Liver (tissue), 9 donors: ENCODE data around the gene MN1. TPM values are rescaled to one million over a fixed set of nuclear protein-coding genes. Genes with fewer than 3 reads are reported as not detected.

Source experiments
- DNase-seq: peaks from one replicate; pipeline ENCODE4 v3.0.0-alpha.2; 2017; ENCODE audit warnings: low spot score
- H3K27ac ChIP-seq, 2 donors: one replicate each; pipeline ENCODE4 v1.7.0; 2013; ENCODE audit warnings: inconsistent platforms in 2 of 2, low read length in 2 of 2, control low read depth in 1 of 2, low read depth in 1 of 2, mild to moderate bottlenecking in 1 of 2
- H3K27me3 ChIP-seq, 4 donors: one replicate each; pipeline versions ENCODE4 v1.6.1 to v1.7.0; 2013; ENCODE audit warnings: low read length in 3 of 4, inconsistent platforms in 1 of 4, mild to moderate bottlenecking in 1 of 4, moderate library complexity in 1 of 4; ENCODE audit not compliant: control insufficient read depth in 4 of 4, insufficient read depth in 4 of 4
- H3K36me3 ChIP-seq, 4 donors: one replicate each; pipeline versions ENCODE4 v1.6.1 to v1.7.0; 2013; ENCODE audit warnings: low read length in 3 of 4, mild to moderate bottlenecking in 3 of 4, low read depth in 1 of 4, moderate library complexity in 1 of 4; ENCODE audit not compliant: control insufficient read depth in 4 of 4, insufficient read depth in 3 of 4
- H3K4me1 ChIP-seq, 4 donors: one replicate each; pipeline versions ENCODE4 v1.6.1 to v1.7.0; 2013; ENCODE audit warnings: low read length in 3 of 4, mild to moderate bottlenecking in 3 of 4, moderate library complexity in 1 of 4; ENCODE audit not compliant: control insufficient read depth in 4 of 4, insufficient read depth in 4 of 4
- H3K4me3 ChIP-seq, 3 donors: one replicate each; pipeline versions ENCODE4 v1.6.1 to v1.7.0; 2013; ENCODE audit warnings: low read length in 3 of 3, control low read depth in 1 of 3, low read depth in 1 of 3, mild to moderate bottlenecking in 1 of 3
- H3K9ac ChIP-seq, 2 donors: one replicate each; pipeline ENCODE4 v1.7.0; 2013; ENCODE audit warnings: low read length in 2 of 2, mild to moderate bottlenecking in 2 of 2, moderate library complexity in 2 of 2, control low read depth in 1 of 2, low read depth in 1 of 2
- H3K9me3 ChIP-seq, 4 donors: one replicate each; pipeline versions ENCODE4 v1.6.1 to v1.7.0; 2013; ENCODE audit warnings: low read length in 3 of 4; ENCODE audit not compliant: control insufficient read depth in 4 of 4
- CTCF ChIP-seq: fragments of 150-350 bp; IDR thresholded peaks from 2 replicates; pipeline ENCODE4 v1.5.1; 2017; ENCODE audit warnings: improper control_type of control experiment, low read depth, low read length; ENCODE audit not compliant: missing input control
- FOXA1 ChIP-seq: IDR thresholded peaks from 2 replicates; pipeline ENCODE4 v1.6.1; 2016; ENCODE audit warnings: antibody characterized with exemption
- FOXA2 ChIP-seq: IDR thresholded peaks from 2 replicates; pipeline ENCODE4 v1.6.1; 2016; ENCODE audit warnings: antibody characterized with exemption
- GABPA ChIP-seq, 2 donors: IDR thresholded peaks in 1 of 2; conservative IDR thresholded peaks in 1 of 2; 2 replicates each; pipeline ENCODE4 v1.6.1; 2016; ENCODE audit warnings: antibody characterized with exemption in 2 of 2, mild to moderate bottlenecking in 1 of 2, moderate library complexity in 1 of 2
- HNF4A ChIP-seq, 2 donors: conservative IDR thresholded peaks; 2 replicates each; pipeline ENCODE4 v1.6.1; 2016; ENCODE audit warnings: antibody characterized with exemption in 2 of 2, mild to moderate bottlenecking in 2 of 2
- JUND ChIP-seq, 2 donors: IDR thresholded peaks; 2 replicates each; pipeline ENCODE4 v1.6.1; 2016; ENCODE audit warnings: antibody characterized with exemption in 2 of 2
- MAX ChIP-seq: IDR thresholded peaks from 2 replicates; pipeline ENCODE4 v1.6.1; 2016; ENCODE audit warnings: antibody characterized with exemption
- NR2F2 ChIP-seq: IDR thresholded peaks from 2 replicates; pipeline ENCODE4 v1.6.1; 2016; ENCODE audit warnings: antibody characterized with exemption
- RAD21 ChIP-seq, 2 donors: IDR thresholded peaks; 2 replicates each; pipeline ENCODE4 v1.6.1; 2016; ENCODE audit warnings: antibody characterized with exemption in 2 of 2, mild to moderate bottlenecking in 2 of 2
- REST ChIP-seq: IDR thresholded peaks from 2 replicates; pipeline ENCODE4 v1.6.1; 2016; ENCODE audit warnings: antibody characterized with exemption, mild to moderate bottlenecking
- RXRA ChIP-seq, 2 donors: IDR thresholded peaks; 2 replicates each; pipeline ENCODE4 v1.6.1; 2017 to 2018; ENCODE audit warnings: antibody characterized with exemption in 2 of 2, mild to moderate bottlenecking in 1 of 2
- TAF1 ChIP-seq: conservative IDR thresholded peaks from 2 replicates; pipeline ENCODE4 v1.6.1; 2016; ENCODE audit warnings: antibody characterized with exemption, mild to moderate bottlenecking
- YY1 ChIP-seq: IDR thresholded peaks from 2 replicates; pipeline ENCODE4 v1.6.1; 2016; ENCODE audit warnings: antibody characterized with exemption, mild to moderate bottlenecking
- ZBTB33 ChIP-seq: IDR thresholded peaks from 2 replicates; pipeline ENCODE4 v1.6.1; 2016; ENCODE audit warnings: antibody characterized with exemption
- WGBS: extraction: QIAGEN DNeasy Blood & Tissue Kit; methylation state at CpG from one replicate; pipeline ENCODE4 v1.1.7; 2013; 5-methylcytosine and 5-hydroxymethylcytosine counted together
- polyA plus RNA-seq, 2 donors: library from polyadenylated mRNA; stranded (reverse) in 1 of 2; unstranded in 1 of 2; fragments of 200-250 nt in 1 of 2; fragments of >200 nt in 1 of 2; fragmentation: Nextera tagmentation in 1 of 2; extraction: Ambion mirVana in 1 of 2; gene quantifications; one replicate each; pipeline versions ENCODE4 v1.2.1 to v1.2.3, GENCODE V29; 2013 to 2015
- total RNA-seq, 2 donors: library from RNA; depleted of rRNA; stranded (reverse); fragments of >200 nt; gene quantifications; one replicate each; pipeline ENCODE4 v1.2.3, GENCODE V29; 2014
- donor health status: healthy.
- donor health status: healthy.
- donor health status: healthy.
- donor health status: healthy.
- donor health status: healthy.

Gene MN1
- total and polyA plus RNA-seq, 4 donors: 0.10 to 0.33 (median 0.21) TPM

GRCh38 chr22:27815826-27816530 is 14.4 kb upstream of the MN1 start:
- H3K27me3 ChIP-seq: no peaks in the 10 kb centered on the region
- H3K36me3 ChIP-seq: no peaks in the 10 kb centered on the region
- H3K9ac ChIP-seq: no peak overlapping the region
- no peak overlapping the region for H3K27ac ChIP-seq
- DNase-seq: no peak
- H3K4me3 ChIP-seq: no peak overlapping the region
- H3K4me1 ChIP-seq: peaks cover 0 to under 1% (median under 1%) of the 10 kb centered on the region in 4 donors
- 89% methylated on average over 4 of the region's 4 CpGs for WGBS
- H3K9me3 ChIP-seq: no peaks in the 10 kb centered on the region
- TF ChIP-seq RXRA (IDR thresholded peaks at IDR 0.05): no peak
- TF ChIP-seq FOXA2: no peak
- no peak for TF ChIP-seq CTCF
- no peak for TF ChIP-seq ZBTB33
- no peak for TF ChIP-seq YY1
- no peak for TF ChIP-seq RAD21 (IDR thresholded peaks at IDR 0.05)
- TF ChIP-seq FOXA1: no peak
- TF ChIP-seq JUND (IDR thresholded peaks at IDR 0.05): no peak
- TF ChIP-seq REST: no peak
- no peak for TF ChIP-seq HNF4A (conservative IDR thresholded peaks at IDR 0.05)

- H3K9ac ChIP-seq: no peak overlapping the region
- H3K4me1 ChIP-seq: peaks cover 0 to 5% (median 2%) of the 10 kb centered on the region in 4 donors
- H3K9me3 ChIP-seq: no peaks in the 10 kb centered on the region
- WGBS: 81% methylated on average over 6 of the region's 6 CpGs
- H3K27me3 ChIP-seq: no peaks in the 10 kb centered on the region
- TF ChIP-seq TAF1: no peak
- no peak for TF ChIP-seq MAX
- TF ChIP-seq GABPA (IDR thresholded peaks at IDR 0.05 in 1 of 2, conservative IDR thresholded peaks at IDR 0.05 in 1 of 2): no peak
- no peak for TF ChIP-seq RXRA (IDR thresholded peaks at IDR 0.05)
- no peak for TF ChIP-seq ZBTB33
- no peak for TF ChIP-seq HNF4A (conservative IDR thresholded peaks at IDR 0.05)
- no peak for TF ChIP-seq NR2F2
- no peak overlapping the region for H3K27ac ChIP-seq
- H3K4me3 ChIP-seq: no peak overlapping the region
- no peaks in the 10 kb centered on the region for H3K36me3 ChIP-seq
- no peak for DNase-seq
Measured at GRCh38 chr22:27814993-27815392, 13.4 kb upstream of the MN1 start.
